Posterior vena cava (tissue), 2 donors: ENCODE results near the gene CD7. TPM values are rescaled to one million over a fixed set of nuclear protein-coding genes. Genes with fewer than 3 reads are reported as not detected.

Experiments
- DNase-seq: peaks from one replicate; pipeline ENCODE4 v3.0.0-alpha.2; 2020; ENCODE audit warnings: low spot score
- intact Hi-C, 2 donors: fragments of 100-400 bp; cut with DNase I; formaldehyde crosslinking; loops; one replicate each; pipeline versions ENCODE4 v1.14.1 to v1.14.2; 2022 to 2023
- total RNA-seq, 2 donors: library from RNA; stranded (reverse); fragmentation: NEBNext Ultra II Directional; extraction: Animal tissue kit (Norgen Biotek cat#: 25700); gene quantifications; one replicate each; pipeline ENCODE4 v1.2.1, GENCODE V29; 2021
- donor health status: DM: yes; HTN: yes; CAD: no.
- donor health status: DM: yes; HTN: yes; CAD: no.

The CD7 gene
- total RNA-seq, 2 donors from 2014 or later, result 1.9 to 3.0 TPM

DNA sequence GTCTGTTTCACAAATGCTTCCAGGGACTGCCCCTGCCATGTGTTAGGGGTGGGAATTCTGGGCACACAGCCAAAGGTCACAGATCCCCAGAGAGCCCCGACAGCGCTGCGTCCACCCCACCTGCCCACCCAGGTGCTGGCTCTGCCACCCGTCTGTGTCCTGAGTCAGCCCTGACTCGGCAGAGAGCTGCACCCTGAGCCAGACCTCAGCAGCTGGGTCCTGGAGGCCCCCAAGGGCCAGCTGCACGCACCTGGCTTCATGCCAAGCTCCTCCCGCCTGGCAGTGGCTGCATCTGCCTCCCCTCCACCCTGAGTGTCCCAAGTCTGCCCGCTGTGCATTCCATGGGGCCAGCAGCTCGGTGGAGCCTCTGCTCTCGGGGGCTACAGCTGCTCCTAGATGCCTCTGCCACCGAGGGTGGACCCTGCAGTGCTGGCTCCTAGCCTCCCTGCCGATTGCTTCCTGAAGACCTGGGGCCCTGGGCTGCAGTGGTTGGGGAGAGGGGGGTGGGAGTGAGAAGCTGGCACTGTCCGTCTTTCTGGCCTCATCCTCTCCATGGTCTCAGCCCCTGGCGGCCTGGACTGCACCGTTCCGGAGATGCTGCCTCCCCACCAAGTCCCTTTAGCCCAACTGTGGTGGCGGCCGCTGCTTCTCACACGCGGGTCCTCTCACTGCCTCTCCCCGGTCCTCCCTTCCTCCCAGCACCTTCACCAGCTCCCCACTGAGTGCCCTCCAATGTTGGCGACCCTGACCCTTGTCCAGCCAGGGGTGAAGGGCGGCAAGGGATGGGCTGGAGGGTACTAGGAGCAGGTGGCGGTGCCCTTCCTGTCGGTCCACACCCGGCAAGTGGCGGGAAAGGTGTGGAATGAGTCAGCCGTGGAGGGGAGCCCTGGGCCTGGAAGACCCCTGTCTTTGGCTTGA lies 13.2 kb upstream of the CD7 start:
- intact Hi-C loops, result no loop called here
- no peak for DNase-seq

DNA sequence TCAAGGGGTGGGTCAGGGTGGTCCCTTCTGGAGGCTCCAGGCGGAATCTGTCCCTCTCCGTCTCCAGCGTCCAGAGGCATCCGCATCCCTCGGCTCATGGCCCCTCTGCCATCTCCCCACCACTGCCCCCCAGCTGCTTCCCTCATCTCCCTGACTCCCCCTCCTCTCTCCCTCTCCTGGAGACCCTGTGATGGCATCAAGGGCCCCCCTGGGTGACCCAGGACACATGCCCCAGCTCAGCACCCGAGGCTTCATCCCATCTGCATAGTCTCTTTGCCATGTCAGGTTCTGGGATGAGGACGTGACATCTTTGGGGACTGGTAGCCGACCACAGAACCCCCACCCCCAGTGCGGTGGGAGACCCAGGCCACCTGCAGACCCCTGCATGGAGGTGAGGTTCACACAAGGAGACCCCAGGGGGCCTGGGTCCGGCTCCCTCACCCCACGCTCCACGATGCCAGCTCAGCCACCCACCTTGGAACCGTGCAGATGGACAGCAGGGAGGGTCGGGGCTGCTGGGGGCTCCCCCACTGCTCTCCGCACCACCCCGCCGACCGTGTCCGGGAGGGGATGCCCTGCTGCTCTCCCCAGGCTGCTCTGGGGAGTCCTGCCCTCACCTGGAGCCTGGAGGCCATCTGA lies 12.4 kb upstream of the CD7 start:
- no peak for DNase-seq
- intact Hi-C loops, result loop anchor here (5.0 to 10.0 kb wide), 3 partner anchors 78 to 295 kb away; partner anchors contain the start of genes DCXR (in 1 of the 2) and RAC3 (in 1 of the 2)

DNA sequence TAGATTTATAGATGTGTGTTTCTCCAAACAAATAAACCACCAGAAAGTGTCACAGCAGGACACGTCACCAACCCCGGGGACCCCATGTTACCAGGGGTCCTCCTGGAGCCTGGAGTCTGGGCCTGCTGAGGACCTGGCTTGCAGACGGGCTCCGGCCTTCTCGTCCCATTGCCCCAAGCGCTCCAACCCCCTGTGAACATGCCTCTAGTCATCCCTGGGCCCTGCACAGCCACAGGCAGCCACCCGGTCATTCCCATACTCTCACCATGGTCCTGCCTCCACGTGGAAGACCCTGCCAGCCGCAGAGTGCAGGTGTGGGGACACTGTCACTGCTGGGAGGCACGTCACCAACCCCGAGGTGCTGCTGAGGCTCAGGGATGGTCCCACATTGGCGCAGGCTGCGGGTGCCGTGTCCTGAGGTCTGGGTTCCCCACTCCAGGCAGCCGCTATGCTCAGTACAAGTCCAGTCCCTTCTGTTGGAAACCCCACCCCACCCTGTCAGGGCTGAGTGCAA lies 11.6 kb upstream of the CD7 start:
- intact Hi-C loops, result loop anchor here (5.0 to 10.0 kb wide), 3 partner anchors 77 to 294 kb away; partner anchors contain the start of genes DCXR (in 1 of the 2) and RAC3 (in 1 of the 2)
- DNase-seq, result no peak

DNA sequence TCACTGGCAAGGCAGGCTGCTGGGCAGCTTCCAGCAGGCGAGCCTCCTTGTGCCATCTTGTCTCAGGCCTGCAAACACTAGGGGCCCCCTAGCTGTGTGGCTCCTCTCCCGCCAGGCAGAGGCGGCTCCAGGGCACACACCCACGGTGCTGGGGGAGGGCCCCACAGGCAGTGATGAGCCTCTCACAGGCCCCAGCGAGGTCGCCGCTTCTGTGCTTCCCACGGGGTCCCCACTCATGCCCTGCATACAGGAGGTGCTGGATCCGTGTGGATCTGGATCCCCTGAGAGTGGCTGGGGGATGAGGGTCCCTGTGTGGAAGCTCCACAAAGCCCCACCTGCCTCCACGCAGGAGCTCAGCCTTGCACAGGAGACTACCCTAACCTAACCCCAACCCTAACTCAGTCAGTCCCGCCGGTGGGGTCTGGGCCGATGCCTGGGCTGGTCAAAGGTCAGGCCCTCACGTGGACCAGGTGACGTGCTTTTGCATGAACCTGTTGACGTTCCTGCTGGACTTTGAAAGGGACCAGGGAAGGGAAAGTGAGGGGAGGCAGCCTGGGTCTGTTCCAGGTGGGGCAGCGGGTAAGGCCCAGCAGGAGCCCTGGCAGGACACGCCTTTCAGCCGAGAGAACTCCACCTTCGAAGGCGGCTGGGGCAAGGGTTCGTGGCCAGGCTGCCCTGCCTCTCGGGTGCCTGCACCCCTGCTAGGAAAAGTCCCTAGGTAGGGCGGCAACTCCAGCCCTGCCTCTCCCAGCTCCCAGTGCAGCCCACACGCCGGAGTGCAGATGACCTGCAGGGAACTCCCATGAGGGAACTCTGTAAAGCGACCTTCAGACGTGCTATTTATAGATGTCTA lies 11.0 kb upstream of the CD7 start:
- no peak for DNase-seq
- intact Hi-C loops, result loop anchor here (5.0 to 10.0 kb wide), 3 partner anchors 76 to 294 kb away; partner anchors contain the start of genes DCXR (in 1 of the 2) and RAC3 (in 1 of the 2)

DNA sequence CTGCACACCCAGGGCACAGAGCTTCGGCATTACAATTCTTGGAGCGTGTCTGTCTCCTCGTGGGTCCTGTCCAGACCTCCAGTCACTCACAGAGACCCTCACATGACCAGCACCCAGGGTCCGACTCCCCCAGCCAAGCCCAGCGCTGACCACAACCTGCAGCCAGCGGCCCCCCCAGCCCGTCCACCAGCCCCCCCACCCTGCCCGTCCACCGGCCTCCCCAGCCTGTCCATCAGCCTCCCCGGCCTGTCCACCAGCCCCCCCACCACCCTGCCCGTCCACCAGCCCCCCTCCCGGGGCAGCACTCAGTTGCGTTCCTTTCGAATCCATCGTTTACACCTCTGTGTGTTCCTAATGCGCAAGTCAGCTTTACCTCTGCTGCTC lies 10.3 kb upstream of the CD7 start:
- no peak for DNase-seq
- intact Hi-C loops, result loop anchor here (5.0 to 10.0 kb wide), 3 partner anchors 75 to 293 kb away; partner anchors contain the start of genes DCXR (in 1 of the 2) and RAC3 (in 1 of the 2)

DNA sequence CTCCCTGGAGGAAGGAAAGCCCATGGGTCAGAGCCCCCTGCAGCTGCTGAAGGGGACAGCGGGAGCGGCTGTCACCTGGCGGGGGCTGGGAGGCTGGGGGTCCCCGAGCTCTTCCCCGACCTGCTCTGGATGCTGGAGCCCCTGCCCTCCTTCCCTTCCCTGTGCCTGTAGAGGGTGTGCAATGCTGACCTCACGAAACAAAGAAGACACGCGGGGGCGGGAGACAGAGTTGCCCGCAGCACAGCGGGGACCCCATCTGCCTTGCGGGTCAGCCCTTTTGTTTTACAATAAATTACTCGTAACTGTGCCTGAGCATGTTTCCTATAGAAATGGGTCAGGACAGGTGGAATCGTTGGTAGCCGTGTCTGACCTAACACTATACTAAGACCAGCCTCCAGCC lies 9.9 kb upstream of the CD7 start:
- no peak for DNase-seq
- intact Hi-C loops, result loop anchor here (5.0 to 10.0 kb wide), 3 partner anchors 75 to 292 kb away; partner anchors contain the start of genes DCXR (in 1 of the 2) and RAC3 (in 1 of the 2)

DNA sequence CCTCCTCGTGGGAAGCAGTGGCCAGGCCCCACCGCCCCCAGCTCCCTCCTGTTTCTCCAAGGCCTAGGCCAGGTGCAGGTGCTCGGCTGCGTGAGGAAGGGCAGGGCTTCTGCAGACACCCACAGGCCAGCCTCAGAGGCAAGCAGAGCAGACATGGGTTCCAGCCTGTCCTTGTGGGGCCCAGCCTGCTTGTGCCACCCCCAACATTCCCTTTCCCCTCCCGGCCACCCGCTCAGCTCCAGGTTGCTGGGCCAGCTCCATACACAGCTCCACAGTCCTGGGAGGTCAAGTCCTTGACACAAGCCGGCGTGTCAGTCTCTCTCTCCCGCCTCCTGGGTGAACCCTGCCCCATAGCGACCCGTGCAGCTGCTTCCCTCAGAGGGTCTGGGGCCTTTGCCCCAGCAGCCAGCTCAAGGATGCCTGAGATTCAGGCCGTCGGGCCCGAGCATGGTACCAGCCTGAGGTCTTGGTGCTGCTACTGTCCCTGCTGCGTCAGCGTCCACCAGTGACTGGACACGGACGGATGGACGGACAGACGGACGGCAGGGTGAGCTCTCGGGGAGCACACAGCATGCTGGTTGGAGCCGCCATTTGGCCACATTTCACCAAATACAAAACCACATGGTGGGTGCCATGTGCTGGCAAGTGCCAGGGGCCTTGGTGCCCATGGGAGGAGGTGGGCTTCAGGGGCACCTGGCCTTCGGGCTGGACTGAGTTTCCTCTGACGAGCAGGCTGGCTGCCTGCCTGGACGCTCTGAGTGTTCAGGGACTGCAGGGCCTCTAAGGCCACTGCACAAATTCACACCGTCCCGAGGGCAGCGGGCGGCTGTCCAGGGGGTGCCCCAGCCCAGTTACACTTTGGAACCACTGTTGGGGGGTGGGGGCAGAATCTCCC lies 8.1 kb upstream of the CD7 start:
- intact Hi-C loops, result loop anchor here (5.0 to 10.0 kb wide), 3 partner anchors 73 to 291 kb away; partner anchors contain the start of genes DCXR (in 1 of the 2) and RAC3 (in 1 of the 2)
- DNase-seq, result no peak

DNA sequence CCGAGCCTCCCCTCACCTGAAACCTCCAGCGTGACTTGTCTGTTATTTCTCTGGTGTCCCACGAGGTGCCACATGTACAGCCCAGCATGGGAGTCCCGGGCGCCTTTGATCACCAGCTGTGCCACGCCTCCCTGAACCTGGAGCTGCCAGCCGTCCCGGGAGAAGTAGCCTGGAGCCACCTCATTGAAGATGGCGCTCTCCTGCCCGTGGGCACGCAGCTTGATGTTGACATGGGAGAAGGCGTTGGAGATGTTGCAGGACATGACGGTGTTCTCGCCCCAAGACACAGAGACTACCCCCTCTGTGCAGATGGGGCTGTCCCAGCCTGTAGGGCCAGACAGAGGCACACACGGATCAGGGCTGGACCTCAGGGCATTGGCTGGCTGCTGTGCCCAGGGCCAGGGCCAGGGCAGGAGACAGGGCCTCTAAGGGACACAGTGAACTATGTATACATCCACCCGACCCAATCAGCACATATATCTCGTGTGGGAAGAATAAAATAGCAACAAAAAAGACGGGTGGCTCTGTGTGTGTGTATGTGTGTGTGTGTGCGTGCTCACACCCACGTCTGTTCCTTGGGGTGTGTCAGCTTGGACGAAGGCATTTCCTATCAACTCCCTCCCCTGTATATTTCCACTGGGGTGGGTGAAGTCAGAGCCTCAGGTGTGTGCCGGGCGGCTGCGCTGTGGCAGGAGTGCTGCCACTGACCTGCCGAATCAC lies 7.3 kb upstream of the CD7 start:
- no peak for DNase-seq
- intact Hi-C loops, result loop anchor here (5.0 to 10.0 kb wide), 3 partner anchors 72 to 290 kb away; partner anchors contain the start of genes DCXR (in 1 of the 2) and RAC3 (in 1 of the 2)

DNA sequence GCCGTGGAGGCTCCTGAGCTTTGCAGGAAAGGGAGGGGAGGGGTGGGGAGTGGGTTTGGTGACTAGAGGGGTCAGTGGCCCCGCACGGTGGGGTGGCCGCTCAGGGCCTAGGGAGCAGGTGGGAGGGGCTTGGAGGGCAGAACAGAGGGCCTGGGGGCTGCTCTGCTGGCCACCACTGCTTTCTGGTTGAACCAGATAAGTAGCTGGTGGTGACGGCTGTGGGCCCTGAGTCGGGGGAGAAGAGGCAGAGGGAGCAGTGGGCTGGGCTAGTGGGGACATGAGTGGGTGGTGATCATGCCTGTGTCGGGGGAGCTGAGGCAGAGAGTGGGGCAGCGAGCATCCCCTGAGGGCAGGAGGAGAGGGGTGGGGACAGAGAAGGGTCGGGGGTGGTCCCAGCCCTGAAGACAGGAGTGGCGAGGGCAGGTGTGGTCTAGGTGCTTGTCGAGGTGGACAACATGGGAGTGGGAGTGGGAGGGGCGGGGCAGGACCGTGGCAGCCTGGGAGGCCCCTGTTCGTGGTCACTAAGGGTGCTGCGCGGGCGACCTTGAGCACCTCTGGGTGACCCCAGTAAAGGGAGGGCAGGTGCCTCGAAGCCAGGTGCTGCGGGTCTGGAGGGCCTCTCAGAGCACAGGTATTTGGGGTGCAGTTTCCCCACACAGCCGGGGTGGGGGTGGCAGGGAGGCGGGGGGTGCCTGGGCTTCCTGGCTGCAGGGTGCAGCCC lies 6.3 kb upstream of the CD7 start:
- intact Hi-C loops, result loop anchor here (2.0 to 10.0 kb wide), 3 partner anchors 87 to 289 kb away; partner anchors contain the start of genes DCXR (in 1 of the 2) and RAC3 (in 1 of the 2)
- no peak for DNase-seq

DNA sequence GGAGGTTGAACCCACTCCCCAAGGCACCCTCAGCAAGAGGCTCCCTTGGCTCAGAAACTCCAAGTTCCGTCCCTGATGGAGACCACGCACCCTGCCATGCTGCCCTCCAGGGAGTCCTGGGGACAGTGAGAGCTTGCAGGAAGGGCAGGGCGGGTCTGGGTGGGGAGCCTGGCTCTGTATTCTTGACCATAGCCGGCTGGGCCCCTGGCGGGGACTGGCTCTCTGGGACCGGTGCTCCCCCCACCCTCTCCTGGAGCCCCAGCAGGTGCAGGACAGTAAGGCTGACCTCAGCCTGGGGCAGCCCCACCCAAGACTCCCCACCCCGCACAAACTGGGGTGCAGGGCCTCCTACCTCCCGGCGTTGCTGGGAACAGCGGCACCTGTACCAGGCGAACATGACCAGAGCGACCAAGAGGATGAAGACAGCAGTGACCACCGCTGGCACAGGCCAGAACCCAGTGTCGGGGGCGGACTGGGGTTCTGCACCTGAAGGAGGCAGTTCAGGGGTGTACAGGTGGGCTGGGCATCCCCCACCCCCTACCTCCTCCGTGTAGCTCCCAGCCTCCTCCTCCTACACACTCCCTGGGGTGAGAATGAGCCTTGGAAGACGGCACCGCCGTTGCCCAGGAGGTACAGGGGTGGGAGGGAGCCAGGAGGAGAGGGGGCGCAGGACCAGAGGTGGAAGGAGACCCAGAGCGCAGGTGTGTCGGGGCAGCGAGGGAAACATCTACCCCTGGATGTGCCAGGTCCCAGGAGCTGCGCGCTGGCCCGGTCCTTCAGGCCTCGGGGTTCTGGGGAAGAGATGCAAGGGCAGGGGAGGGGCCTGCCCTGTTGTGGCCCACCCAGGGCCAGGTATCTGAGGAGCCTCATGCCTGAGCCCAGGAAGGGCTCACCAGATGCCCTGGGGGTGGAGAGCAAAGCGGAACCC lies 5.4 kb upstream of the CD7 start:
- intact Hi-C loops, result loop anchor here (2.0 to 10.0 kb wide), 3 partner anchors 86 to 288 kb away; partner anchors contain the start of genes DCXR (in 1 of the 2) and RAC3 (in 1 of the 2)
- DNase-seq, result no peak

DNA sequence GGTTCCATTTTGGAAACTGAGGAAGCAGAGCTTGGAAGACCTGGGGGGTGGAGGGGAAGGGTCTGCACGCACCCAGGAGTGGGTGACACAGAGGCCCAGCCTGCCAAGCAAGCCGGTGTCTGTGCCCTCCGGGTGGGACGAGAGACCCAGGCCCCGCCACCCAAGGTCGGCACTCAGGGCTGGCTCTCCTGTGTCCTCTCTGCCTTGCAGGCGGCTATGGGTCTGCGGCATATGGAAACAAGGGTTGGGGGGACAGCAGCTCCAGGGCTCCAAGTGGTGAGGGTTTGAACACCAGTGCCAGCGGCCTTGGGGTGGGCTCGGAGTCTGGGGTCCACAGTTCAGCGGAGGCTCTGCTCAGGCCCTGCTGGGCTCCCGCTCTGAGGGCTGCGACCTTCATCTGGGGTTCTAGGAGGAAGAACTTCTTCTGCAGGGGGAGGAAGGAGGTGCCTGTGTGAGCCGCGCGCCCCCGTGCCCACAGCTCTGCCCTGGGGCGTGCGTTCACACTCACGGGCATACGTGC lies 4.6 kb upstream of the CD7 start:
- DNase-seq, result no peak
- intact Hi-C loops, result loop anchor here (2.0 to 10.0 kb wide), 3 partner anchors 85 to 287 kb away; partner anchors contain the start of genes DCXR (in 1 of the 2) and RAC3 (in 1 of the 2)

DNA sequence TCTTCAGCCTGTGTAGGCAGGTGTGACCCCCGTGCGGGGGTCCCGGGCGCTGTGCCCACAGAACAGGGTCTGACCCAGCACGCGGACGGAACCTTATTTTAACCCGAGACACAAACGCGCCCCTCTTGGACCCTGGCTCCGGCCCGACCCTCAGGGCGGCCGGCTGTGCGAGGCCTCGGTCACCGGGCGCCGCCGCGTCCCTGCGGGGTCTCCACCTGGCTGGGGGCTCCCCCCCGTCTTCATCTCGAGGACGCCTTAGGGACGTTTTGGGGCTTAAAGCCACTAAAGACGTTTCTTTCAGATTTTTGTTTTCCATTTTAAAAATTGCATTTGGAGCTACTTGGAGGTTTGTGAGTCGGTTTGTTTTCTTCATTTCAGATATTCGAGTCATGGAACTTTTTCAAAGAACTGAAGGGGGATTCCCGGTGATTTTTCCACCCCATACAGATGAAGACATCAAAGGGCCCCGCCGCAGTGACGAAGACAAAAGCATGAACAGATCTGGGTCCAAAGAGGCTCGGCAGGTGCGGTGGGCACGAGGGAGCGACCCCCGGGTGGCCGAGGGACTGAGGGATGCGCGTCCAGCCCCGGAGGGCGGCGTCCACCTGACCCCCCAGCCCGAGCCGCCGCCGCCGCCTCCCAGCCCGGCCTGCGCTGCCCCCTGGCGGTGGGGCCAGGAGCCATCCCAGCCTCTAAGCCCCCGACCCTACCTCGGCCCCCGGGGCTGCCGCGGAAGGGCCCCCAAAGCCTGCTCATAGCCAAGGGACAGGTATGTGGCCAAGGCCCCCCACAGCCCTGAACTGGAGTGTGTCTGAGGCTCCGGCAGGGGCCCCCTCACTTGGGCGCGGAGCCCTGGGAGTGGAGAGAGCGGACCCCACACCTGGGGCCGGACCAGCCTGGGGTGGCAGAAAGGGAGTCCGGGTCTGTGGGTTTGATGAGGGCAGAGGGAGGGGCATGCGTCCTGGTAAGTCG lies 3.8 kb upstream of the CD7 start:
- DNase-seq, result no peak
- intact Hi-C loops, result loop anchor here (2.0 to 10.0 kb wide), 3 partner anchors 84 to 286 kb away; partner anchors contain the start of genes DCXR (in 1 of the 2) and RAC3 (in 1 of the 2)

DNA sequence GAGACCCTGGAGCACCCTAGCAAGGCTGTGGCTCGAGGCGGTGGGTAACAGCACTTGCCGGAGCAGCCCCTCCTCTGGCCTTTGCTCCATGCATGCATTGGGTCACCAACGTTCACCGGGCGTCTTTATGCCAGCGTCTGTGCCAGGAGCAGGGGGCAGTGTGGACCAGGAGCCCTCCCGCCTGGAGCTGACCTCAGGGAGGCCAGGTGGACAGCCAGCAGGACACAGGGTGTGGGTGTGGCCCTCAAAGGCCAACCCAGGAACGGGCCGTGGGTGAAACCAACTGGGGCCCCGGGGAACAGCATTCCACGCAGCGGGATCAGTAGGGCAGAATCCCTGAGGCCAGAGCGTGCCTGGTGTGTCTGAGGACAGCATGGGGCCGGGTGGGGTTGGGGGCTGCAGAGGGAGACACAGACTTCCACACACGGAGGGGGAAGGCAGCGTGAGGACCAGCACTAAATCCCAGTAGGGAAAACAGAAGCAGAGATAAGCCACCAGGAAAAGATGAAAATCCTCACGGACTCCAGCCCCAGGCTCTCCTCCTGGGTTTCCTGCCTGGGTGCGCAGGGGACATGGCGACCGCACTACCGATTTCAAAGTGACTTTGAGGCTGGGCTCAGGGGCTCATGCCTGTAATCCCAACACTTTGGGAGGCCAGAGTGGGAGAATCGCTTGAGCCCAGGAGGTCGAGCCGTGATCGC lies 2.9 kb upstream of the CD7 start:
- intact Hi-C loops, result loop anchor here (2.0 to 10.0 kb wide), 3 partner anchors 83 to 285 kb away; partner anchors contain the start of genes DCXR (in 1 of the 2) and RAC3 (in 1 of the 2)

More for the DNA sequence above, 2.9 kb upstream of the CD7 start:
- DNase-seq, result no peak
